ENCODE results near the gene LRRK1.

The LRRK1 gene

GRCh38 chr15:101112336-101113113 is 193.4 kb downstream of the LRRK1 start:
- Histone ChIP-seq H3K9ac (ENCODE audit: low read length) (no peak overlapping the region), H3K36me3 (replicated peaks; ENCODE audit: low read depth, low read length) (no peaks in the 10 kb centered on the region), H3K4me1 (ENCODE audit: low read length) (no peaks in the 10 kb centered on the region), H3K79me2 (ENCODE audit: low read length) (no peaks in the 10 kb centered on the region), H2AFZ (ENCODE audit: low read depth, low read length) (no peak overlapping the region), H4K20me1 (ENCODE audit: insufficient read depth, low read length) (no peaks in the 10 kb centered on the region), H3K4me2 (ENCODE audit: low read length) (no peak overlapping the region), H3K4me3 (ENCODE audit: low read length) (no peak overlapping the region), H3K9me3 (ENCODE audit: insufficient read depth, low read length) (no peaks in the 10 kb centered on the region), H3K27ac (ENCODE audit: low read length) (no peak overlapping the region), H3K27me3 (ENCODE audit: low read depth, low read length) (peaks cover 7% of the 10 kb centered on the region; the same call in 1 of the 2 replicates)
- TF ChIP-seq EZH2phosphoT487 (IDR thresholded peaks at IDR 0.05; ENCODE audit: low read depth): no peak
- TF ChIP-seq CTCF (IDR thresholded peaks at IDR 0.05; ENCODE audit: low read depth, low read length): no peak

GRCh38 chr15:101113114-101114005 is 194.2 kb downstream of the LRRK1 start:
- TF ChIP-seq EZH2phosphoT487 (IDR thresholded peaks at IDR 0.05; ENCODE audit: low read depth) (no peak), CTCF (IDR thresholded peaks at IDR 0.05; ENCODE audit: low read depth, low read length) (no peak)
- Histone ChIP-seq H3K4me3 (ENCODE audit: low read length) (no peak overlapping the region), H4K20me1 (ENCODE audit: insufficient read depth, low read length) (no peaks in the 10 kb centered on the region), H3K9ac (ENCODE audit: low read length) (no peak overlapping the region), H3K36me3 (replicated peaks; ENCODE audit: low read depth, low read length) (no peaks in the 10 kb centered on the region), H2AFZ (ENCODE audit: low read depth, low read length) (no peak overlapping the region), H3K9me3 (ENCODE audit: insufficient read depth, low read length) (no peaks in the 10 kb centered on the region), H3K4me2 (ENCODE audit: low read length) (no peak overlapping the region), H3K79me2 (ENCODE audit: low read length) (no peaks in the 10 kb centered on the region), H3K4me1 (ENCODE audit: low read length) (no peaks in the 10 kb centered on the region), H3K27me3 (ENCODE audit: low read depth, low read length) (peaks cover 7% of the 10 kb centered on the region; the same call in 1 of the 2 replicates), H3K27ac (ENCODE audit: low read length) (no peak overlapping the region)

GRCh38 chr15:101114166-101114565 is 195.0 kb downstream of the LRRK1 start:
- Histone ChIP-seq H3K27me3 (ENCODE audit: low read depth, low read length) (peaks cover 7% of the 10 kb centered on the region; the same call in 1 of the 2 replicates), H3K36me3 (replicated peaks; ENCODE audit: low read depth, low read length) (no peaks in the 10 kb centered on the region), H3K4me3 (ENCODE audit: low read length) (no peak overlapping the region), H3K79me2 (ENCODE audit: low read length) (no peaks in the 10 kb centered on the region), H2AFZ (ENCODE audit: low read depth, low read length) (no peak overlapping the region), H3K4me1 (ENCODE audit: low read length) (no peaks in the 10 kb centered on the region), H3K4me2 (ENCODE audit: low read length) (no peak overlapping the region), H3K9me3 (ENCODE audit: insufficient read depth, low read length) (no peaks in the 10 kb centered on the region), H3K9ac (ENCODE audit: low read length) (no peak overlapping the region), H4K20me1 (ENCODE audit: insufficient read depth, low read length) (no peaks in the 10 kb centered on the region), H3K27ac (ENCODE audit: low read length) (no peak overlapping the region)
- no peak for TF ChIP-seq EZH2phosphoT487 (IDR thresholded peaks at IDR 0.05; ENCODE audit: low read depth)
- no peak for TF ChIP-seq CTCF (IDR thresholded peaks at IDR 0.05; ENCODE audit: low read depth, low read length)

- H3K4me1 ChIP-seq (ENCODE audit: low read length): no peaks in the 10 kb centered on the region
- H4K20me1 ChIP-seq (ENCODE audit: insufficient read depth, low read length): no peaks in the 10 kb centered on the region
- no peak overlapping the region for H3K4me2 ChIP-seq (ENCODE audit: low read length)
- H3K4me3 ChIP-seq (ENCODE audit: low read length): no peak overlapping the region
- H3K9me3 ChIP-seq (ENCODE audit: insufficient read depth, low read length): no peaks in the 10 kb centered on the region
- no peak overlapping the region for H3K9ac ChIP-seq (ENCODE audit: low read length)
- TF ChIP-seq CTCF (IDR thresholded peaks at IDR 0.05; ENCODE audit: low read depth, low read length) (no peak), EZH2phosphoT487 (IDR thresholded peaks at IDR 0.05; ENCODE audit: low read depth) (no peak)
- no peak overlapping the region for H2AFZ ChIP-seq (ENCODE audit: low read depth, low read length)
- no peaks in the 10 kb centered on the region for H3K79me2 ChIP-seq (ENCODE audit: low read length)
- no peak overlapping the region for H3K27ac ChIP-seq (ENCODE audit: low read length)
- no peaks in the 10 kb centered on the region for H3K36me3 ChIP-seq (replicated peaks; ENCODE audit: low read depth, low read length)
- peaks cover 7% of the 10 kb centered on the region; the same call in 1 of the 2 replicates for H3K27me3 ChIP-seq (ENCODE audit: low read depth, low read length)
Measured at GRCh38 chr15:101114610-101115009, 195.5 kb downstream of the LRRK1 start.

All from OCI-LY3 (cell line).